GM19468 (cell line): Measurements from ENCODE around the gene USP32.
"Not testable (repeated sequence)": the region's sequence is repeated elsewhere in the genome, so short reads cannot be mapped to it uniquely, and the experiment has no call there.

Experiments used
- ATAC-seq: cut with Tn5 transposase; IDR thresholded peaks from one replicate; pipeline ENCODE4 v1.9.1; 2021; ENCODE audit warnings: mild to moderate bottlenecking, moderate library complexity, moderate number of reproducible peaks; ENCODE audit not compliant: unreplicated experiment; ENCODE audit errors: extremely low read depth

Gene USP32

GRCh38 chr17:60392042-60392844, at the start of gene USP32:
Gene USP32, minus strand, starts transcription at chr17:60392133. Its CDS starts 194 bp downstream, at chr17:60391939.
- ATAC-seq: peak; percentile 79

GRCh38 chr17:60439501-60439900, 47.6 kb upstream of the USP32 start:
- no peak for ATAC-seq

- ATAC-seq: no peak
Measured at GRCh38 chr17:60436676-60437075, 44.7 kb upstream of the USP32 start.

GRCh38 chr17:60435244-60436167, 43.6 kb upstream of the USP32 start:
- no peak for ATAC-seq

- ATAC-seq: not testable (repeated sequence)
Measured at GRCh38 chr17:60433021-60433997, 41.4 kb upstream of the USP32 start.

GRCh38 chr17:60430561-60430960, 38.6 kb upstream of the USP32 start:
- not testable (repeated sequence) for ATAC-seq

- ATAC-seq: not testable (repeated sequence)
Measured at GRCh38 chr17:60428491-60428890, 36.6 kb upstream of the USP32 start.

GRCh38 chr17:60426596-60426995, 34.7 kb upstream of the USP32 start:
- ATAC-seq: no peak

- ATAC-seq: no peak
Measured at GRCh38 chr17:60425626-60426025, 33.7 kb upstream of the USP32 start.

- ATAC-seq: no peak
Measured at GRCh38 chr17:60423865-60424264, 31.9 kb upstream of the USP32 start.

GRCh38 chr17:60422162-60422665, 30.3 kb upstream of the USP32 start, which contains the start of gene CHCT1:
Gene CHCT1, plus strand, starts transcription at chr17:60422489. Its CDS starts 104 bp downstream, at chr17:60422593.
- no peak for ATAC-seq

GRCh38 chr17:60421273-60422161, 29.6 kb upstream of the USP32 start:
- peak; percentile 75 for ATAC-seq

GRCh38 chr17:60419875-60420274, 27.9 kb upstream of the USP32 start:
- ATAC-seq: not testable (repeated sequence)

GRCh38 chr17:60419003-60419402, 27.1 kb upstream of the USP32 start:
- not testable (repeated sequence) for ATAC-seq

- no peak for ATAC-seq
Measured at GRCh38 chr17:60416368-60416925, 24.5 kb upstream of the USP32 start.

GRCh38 chr17:60415146-60415545, 23.2 kb upstream of the USP32 start:
- no peak for ATAC-seq

GRCh38 chr17:60412701-60413100, 20.8 kb upstream of the USP32 start:
- ATAC-seq: no peak

- no peak for ATAC-seq
Measured at GRCh38 chr17:60410001-60410400, 18.1 kb upstream of the USP32 start.
